HFFc6 (cell line): ENCODE results near the gene GNRH2. TPM values are rescaled to one million over a fixed set of nuclear protein-coding genes. Genes with fewer than 3 reads are reported as not detected.

Source experiments
- DNase-seq: peaks from one replicate; pipeline ENCODE4 v3.0.0-alpha.2; 2018
- H3K27ac Mint-ChIP-seq: 2 replicates; pipeline ENCODE4 v1.8.0; 2020; ENCODE audit warnings: mild to moderate bottlenecking, mixed read lengths
- H3K27me3 Mint-ChIP-seq: 2 replicates; pipeline ENCODE4 v1.8.0; 2021; ENCODE audit warnings: mild to moderate bottlenecking, moderate library complexity, mixed read lengths; ENCODE audit not compliant: insufficient read depth
- H3K36me3 Mint-ChIP-seq: 2 replicates; pipeline ENCODE4 v1.8.0; 2021; ENCODE audit warnings: low read depth, mixed read lengths
- H3K4me1 Mint-ChIP-seq: 2 replicates; pipeline ENCODE4 v1.8.0; 2020; ENCODE audit warnings: low read depth, mixed read lengths
- H3K4me3 Mint-ChIP-seq: 2 replicates; pipeline ENCODE4 v1.8.0; 2020; ENCODE audit warnings: mild to moderate bottlenecking, moderate library complexity, mixed read lengths
- H3K9me3 Mint-ChIP-seq: 2 replicates; pipeline ENCODE4 v1.8.0; 2020; ENCODE audit warnings: mild to moderate bottlenecking, mixed read lengths
- CTCF ChIP-seq: fragments of 200-600 bp; sonication (generic); IDR thresholded peaks from 2 replicates; pipeline ENCODE4 v1.5.0; 2021; ENCODE audit warnings: antibody characterized with exemption, mild to moderate bottlenecking
- total RNA-seq, 6 experiments: library from RNA; stranded (reverse); fragmentation: NEBNext Ultra II Directional; extraction: Animal tissue kit (Norgen Biotek cat#: 25700); gene quantifications; 2 replicates in 1 of 6; 3 replicates in 5 of 6; pipeline ENCODE4 v1.2.3, GENCODE V29; 2021

Gene GNRH2
- total RNA-seq, 6 experiments from 2014 or later, result 0.26 TPM; not detected in 5

- Mint-ChIP-seq H3K9me3 (no peaks in the 10 kb centered on the region), H3K4me1 (peaks cover 5% of the 10 kb centered on the region; the same call in 1 of the 2 replicates), H3K27me3 (peaks cover 26% of the 10 kb centered on the region), H3K4me3 (no peak overlapping the region), H3K36me3 (no peaks in the 10 kb centered on the region), H3K27ac (no peak overlapping the region)
- no peak for TF ChIP-seq CTCF
- no peak for DNase-seq
Observed at GRCh38 chr20:3093861-3094361, 50.5 kb downstream of the GNRH2 start.

GRCh38 chr20:3094848-3095629, 51.6 kb downstream of the GNRH2 start:
- H3K4me3 Mint-ChIP-seq, result no peak overlapping the region
- peaks cover 5% of the 10 kb centered on the region; the same call in 1 of the 2 replicates for H3K4me1 Mint-ChIP-seq
- peaks cover 20% of the 10 kb centered on the region for H3K27me3 Mint-ChIP-seq
- DNase-seq, result no peak
- H3K36me3 Mint-ChIP-seq, result no peaks in the 10 kb centered on the region
- no peak overlapping the region for H3K27ac Mint-ChIP-seq
- no peak for TF ChIP-seq CTCF
- no peaks in the 10 kb centered on the region for H3K9me3 Mint-ChIP-seq

Other genes starting within 250 kb of the GNRH2 start
- under 1 TPM in 1 of 6 experiments, not detected in 5; 0.10 TPM for gene CPXM1, start 243.0 kb upstream of the GNRH2 start, total RNA-seq
- not detected for gene C20orf141, start 228.6 kb upstream of the GNRH2 start, total RNA-seq
- not detected for gene TMEM239, start 227.3 kb upstream of the GNRH2 start, total RNA-seq
- 10 to 100 TPM; 22.0 to 24.8 (median 23.8) TPM for gene PCED1A, start 203.0 kb upstream of the GNRH2 start, total RNA-seq
- gene VPS16, start 202.9 kb upstream of the GNRH2 start, total RNA-seq, result 10 to 100 TPM; 30.6 to 36.3 (median 35.2) TPM
- 10 to 100 TPM; 44.3 to 54.4 (median 48.7) TPM for gene PTPRA, start 170.1 kb upstream of the GNRH2 start, total RNA-seq
- gene MRPS26, start 2.4 kb downstream of the GNRH2 start, total RNA-seq, result 10 to 100 TPM; 31.7 to 46.8 (median 36.0) TPM
- not detected for gene OXT, start 28.0 kb downstream of the GNRH2 start, total RNA-seq
- not detected for gene AVP, start 41.1 kb downstream of the GNRH2 start, total RNA-seq
- 10 to 100 TPM; 11.9 to 15.0 (median 13.8) TPM for gene FASTKD5, start 116.2 kb downstream of the GNRH2 start, total RNA-seq
- gene UBOX5, start 116.2 kb downstream of the GNRH2 start, total RNA-seq, result 1 to 10 TPM; 5.0 to 6.1 (median 5.5) TPM
- 1 to 10 TPM; 2.7 to 6.1 (median 3.0) TPM for gene LZTS3, start 129.9 kb downstream of the GNRH2 start, total RNA-seq
- gene DDRGK1, start 161.1 kb downstream of the GNRH2 start, total RNA-seq, result 10 to 100 TPM; 30.3 to 68.3 (median 31.5) TPM
- gene ITPA, start 165.9 kb downstream of the GNRH2 start, total RNA-seq, result 10 to 100 TPM; 62.3 to 76.7 (median 70.2) TPM
- gene SLC4A11, start 195.6 kb downstream of the GNRH2 start, total RNA-seq, result 1 to 10 TPM; 2.4 to 3.6 (median 3.1) TPM